Measurements from ENCODE around the gene KNTC1. TPM values are rescaled to one million over a fixed set of nuclear protein-coding genes. Genes with fewer than 3 reads are reported as not detected.
A peak's percentile ranks its signal among the peaks of the same experiment; 100 is the strongest.
"Not testable (repeated sequence)": the region's sequence is repeated elsewhere in the genome, so short reads cannot be mapped to it uniquely, and the experiment has no call there.

KNTC1 gene
- polyA plus RNA-seq, 6 donors from 2014 or later, result 2.1 to 6.3 (median 3.7) TPM; not detected in 1

DNA sequence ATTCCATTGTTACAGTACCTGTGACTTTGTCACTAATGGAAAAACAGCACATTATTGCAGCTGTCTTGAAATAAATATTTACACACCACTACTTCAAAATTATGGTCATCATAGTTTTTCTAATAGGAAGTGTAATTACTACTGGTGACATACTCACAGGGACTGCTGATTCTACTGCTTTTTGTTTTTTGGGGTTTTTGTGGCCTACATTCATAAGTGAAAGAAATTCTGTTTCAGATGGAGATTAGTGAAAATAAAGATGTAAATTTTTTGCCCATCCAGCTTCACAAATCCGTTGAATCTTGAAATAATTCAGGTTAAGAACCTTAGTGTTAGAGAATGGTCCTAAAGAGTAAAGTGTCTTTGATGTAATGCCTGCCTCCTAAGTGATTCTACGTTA is 17.5 kb downstream of the KNTC1 start:
- Mint-ChIP-seq H3K27ac (peak overlapping the region in 2 of 6 donors; percentile 15 to 74), H3K27me3 (no peaks in the 10 kb centered on the region), H3K4me3 (peak overlapping the region in 1 of 8 donors; percentile 1), H3K9me3 (no peaks in the 10 kb centered on the region), H3K4me1 (peaks cover 12 to 23% (median 19%) of the 10 kb centered on the region in 3 donors), H3K36me3 (peaks cover 0 to 5% of the 10 kb centered on the region in 2 donors)
- no peak for DNase-seq
- no peak for ATAC-seq (ENCODE audit: low read depth in 2 of 2)

DNA sequence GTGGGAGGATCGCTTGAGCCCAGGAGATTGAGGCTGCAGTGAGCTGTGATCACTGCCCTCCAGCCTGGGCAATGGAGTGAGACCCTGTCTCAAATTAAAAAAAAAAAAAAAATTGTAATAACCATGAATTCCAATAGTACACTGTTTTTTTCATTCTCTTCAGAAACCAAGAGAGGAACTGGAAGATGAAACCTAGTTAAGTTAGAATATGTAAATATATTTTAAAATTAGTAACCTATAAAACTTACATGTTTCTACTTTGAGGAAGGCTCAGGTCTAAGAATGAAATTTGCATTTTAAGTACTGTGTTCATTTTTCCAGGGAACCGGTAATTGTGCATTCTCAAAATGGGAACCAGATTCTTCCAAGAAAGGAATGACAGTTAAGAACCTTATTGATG is 18.8 kb downstream of the KNTC1 start:
- DNase-seq (no peak), ATAC-seq (ENCODE audit: low read depth in 2 of 2) (peak in 1 of 2 donors; percentile 48)
- H3K9me3 Mint-ChIP-seq, result no peaks in the 10 kb centered on the region
- H3K36me3 Mint-ChIP-seq, result peaks cover 0 to 12% of the 10 kb centered on the region in 2 donors
- peak overlapping the region in 4 of 8 donors; percentile 18 to 71 (median 66) for H3K4me3 Mint-ChIP-seq
- peak overlapping the region in 4 of 6 donors; percentile 22 to 86 (median 68) for H3K27ac Mint-ChIP-seq
- H3K27me3 Mint-ChIP-seq, result no peaks in the 10 kb centered on the region
- peaks cover 12 to 23% (median 19%) of the 10 kb centered on the region in 3 donors for H3K4me1 Mint-ChIP-seq

DNA sequence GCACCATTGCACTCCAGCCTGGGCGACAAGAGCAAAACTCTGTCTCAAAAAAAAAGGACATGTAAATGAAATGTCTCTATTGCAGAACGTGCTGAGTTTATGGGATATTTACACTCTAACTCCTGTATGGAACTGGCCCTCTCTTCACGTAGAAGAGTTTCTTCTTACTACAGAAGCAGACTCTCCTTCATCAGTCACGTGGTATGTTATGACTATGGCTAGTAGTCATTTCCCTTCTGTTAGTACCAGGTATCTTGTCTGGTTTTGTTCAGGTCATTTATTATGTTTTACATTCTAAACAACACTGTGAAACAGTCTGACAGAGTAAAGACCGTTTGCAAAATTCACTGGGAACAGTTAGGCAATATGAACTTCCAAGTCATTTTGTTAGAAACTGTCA is 20.3 kb downstream of the KNTC1 start:
- Mint-ChIP-seq H3K27me3 (no peaks in the 10 kb centered on the region), H3K36me3 (peaks cover 11 to 21% of the 10 kb centered on the region in 2 donors), H3K27ac (no peak overlapping the region), H3K4me3 (no peak overlapping the region), H3K9me3 (no peaks in the 10 kb centered on the region), H3K4me1 (peaks cover 12 to 21% (median 19%) of the 10 kb centered on the region in 3 donors)
- DNase-seq (no peak), ATAC-seq (ENCODE audit: low read depth in 2 of 2) (no peak)

DNA sequence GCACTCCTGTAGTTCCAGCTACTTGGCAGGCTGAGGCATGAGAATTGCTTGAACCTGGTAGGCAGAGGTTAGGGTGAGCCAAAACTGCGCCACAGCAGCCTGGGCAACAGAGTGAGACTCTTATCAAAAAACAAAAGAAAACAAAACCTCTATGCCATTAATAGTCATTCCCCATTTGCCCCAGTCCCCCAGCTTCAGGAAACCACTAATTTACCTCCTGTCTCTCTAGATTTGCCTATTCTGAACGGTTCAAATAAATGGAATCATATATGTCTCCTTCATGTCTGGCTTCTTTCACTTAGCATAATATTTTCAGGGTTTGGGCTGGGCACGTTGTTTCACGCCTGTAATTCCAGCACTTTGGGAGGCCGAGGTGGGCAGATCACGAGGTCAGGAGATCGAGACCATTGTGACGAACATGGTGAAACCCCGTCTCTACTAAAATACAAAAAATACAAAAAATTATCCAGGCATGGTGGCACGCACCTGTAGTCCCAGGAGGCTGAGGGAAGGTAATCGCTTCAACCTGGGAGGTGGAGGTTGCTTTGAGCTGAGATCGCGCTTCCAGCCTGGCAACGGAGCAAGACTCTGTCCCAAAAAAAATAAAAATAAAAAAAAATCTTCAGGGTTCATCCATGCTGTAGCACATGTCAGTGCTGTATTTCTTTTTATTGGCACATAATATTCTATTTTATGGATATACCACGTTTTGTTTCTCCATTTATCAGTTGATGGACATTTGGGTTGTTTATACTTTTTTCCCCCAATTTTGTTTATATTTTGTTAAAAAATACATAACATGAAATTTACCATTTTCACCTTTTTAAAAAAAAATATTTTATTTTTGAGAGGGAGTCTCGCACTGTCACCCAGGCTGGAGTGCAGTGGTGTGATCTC is 31.9 kb downstream of the KNTC1 start:
- Mint-ChIP-seq H3K4me3 (peak overlapping the region in 6 of 8 donors; percentile 18 to 79 (median 51)), H3K4me1 (peaks cover 0 to 9% (median 4%) of the 10 kb centered on the region in 3 donors), H3K27me3 (no peaks in the 10 kb centered on the region), H3K36me3 (peaks cover 6 to 8% of the 10 kb centered on the region in 2 donors), H3K9me3 (peaks cover 0 to 3% (median 0%) of the 10 kb centered on the region in 7 donors), H3K27ac (peak overlapping the region in 5 of 6 donors; percentile 18 to 92 (median 72))
- ATAC-seq (ENCODE audit: low read depth in 2 of 2) (peak; percentile 41 to 69), DNase-seq (no peak)

DNA sequence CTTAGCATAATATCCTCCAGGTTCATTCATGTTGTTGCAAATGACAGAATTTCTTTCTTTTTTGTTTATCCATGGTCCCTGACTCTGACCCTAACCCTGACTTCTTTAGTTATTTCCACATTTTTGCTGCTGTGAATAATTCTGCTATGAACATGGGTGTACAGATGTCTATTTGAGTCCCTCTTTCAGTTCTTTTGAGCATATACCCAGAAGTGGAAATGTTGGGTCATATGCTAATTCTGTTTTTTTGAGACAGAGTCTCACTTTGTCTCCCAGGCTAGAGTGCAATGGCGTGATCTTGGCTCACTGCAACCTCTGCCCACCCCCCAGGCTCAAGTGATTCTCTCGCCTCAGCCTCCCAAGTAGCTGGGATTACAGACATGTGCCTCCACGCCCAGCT is 33.1 kb downstream of the KNTC1 start:
- Mint-ChIP-seq H3K27me3 (no peaks in the 10 kb centered on the region), H3K9me3 (peaks cover 0 to 3% (median 0%) of the 10 kb centered on the region in 7 donors), H3K36me3 (peaks cover 6 to 8% of the 10 kb centered on the region in 2 donors), H3K4me1 (peaks cover 0 to 9% (median 4%) of the 10 kb centered on the region in 3 donors), H3K4me3 (peak overlapping the region in 1 of 8 donors; percentile 68), H3K27ac (peak overlapping the region in 3 of 6 donors; percentile 9 to 57 (median 14))
- DNase-seq (no peak), ATAC-seq (ENCODE audit: low read depth in 2 of 2) (no peak)

DNA sequence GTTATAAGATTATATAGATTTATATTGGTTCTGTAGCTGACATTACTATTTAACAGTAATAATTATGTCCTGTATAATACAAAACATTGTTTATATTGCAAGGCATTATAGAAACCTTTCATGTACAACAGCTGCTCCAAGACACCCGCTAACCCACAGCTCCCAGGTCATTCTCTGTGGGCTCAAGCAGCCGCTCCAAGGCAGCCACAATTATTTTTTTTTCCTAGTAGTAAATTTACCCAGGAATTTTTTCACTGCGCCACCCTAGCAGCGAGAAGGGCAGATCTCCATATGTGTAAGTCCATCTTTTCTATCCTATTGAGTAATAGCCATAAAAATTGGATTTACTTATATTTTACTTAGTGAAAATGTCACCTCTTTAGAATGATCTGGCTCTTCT is 36.3 kb downstream of the KNTC1 start:
- peaks cover 0 to 9% (median 4%) of the 10 kb centered on the region in 3 donors for H3K4me1 Mint-ChIP-seq
- peaks cover 0 to 3% (median 0%) of the 10 kb centered on the region in 7 donors for H3K9me3 Mint-ChIP-seq
- peak overlapping the region in 1 of 6 donors; percentile 79 for H3K27ac Mint-ChIP-seq
- no peaks in the 10 kb centered on the region for H3K27me3 Mint-ChIP-seq
- ATAC-seq (ENCODE audit: low read depth in 2 of 2), result no peak
- H3K36me3 Mint-ChIP-seq, result peaks cover 6 to 8% of the 10 kb centered on the region in 2 donors
- H3K4me3 Mint-ChIP-seq, result no peak overlapping the region
- DNase-seq, result no peak

DNA sequence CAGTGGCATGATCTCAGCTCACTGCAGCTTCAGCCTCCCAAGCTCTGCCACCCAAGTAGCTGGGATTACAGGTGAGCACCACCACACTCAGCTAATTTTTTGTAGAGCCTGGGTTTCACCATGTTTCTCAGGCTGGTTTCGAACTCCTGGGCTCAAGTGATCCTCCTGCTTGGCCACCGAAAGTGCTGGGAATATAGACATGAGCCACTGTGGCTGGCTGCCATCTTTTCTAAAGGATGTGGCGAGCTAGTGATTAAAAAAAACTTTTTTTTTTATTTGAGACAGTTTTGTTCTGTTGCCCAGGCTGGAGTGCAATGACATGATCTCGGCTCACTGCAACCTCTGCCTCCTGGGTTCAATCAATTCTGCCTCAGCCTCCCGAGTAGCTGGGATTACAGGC is 39.8 kb downstream of the KNTC1 start:
- H3K27ac Mint-ChIP-seq; ATAC-seq (ENCODE audit: low read depth in 2 of 2); H3K4me1 Mint-ChIP-seq; H3K36me3 Mint-ChIP-seq; H3K4me3 Mint-ChIP-seq; DNase-seq; H3K9me3 Mint-ChIP-seq; H3K27me3 Mint-ChIP-seq: not testable (repeated sequence)

DNA sequence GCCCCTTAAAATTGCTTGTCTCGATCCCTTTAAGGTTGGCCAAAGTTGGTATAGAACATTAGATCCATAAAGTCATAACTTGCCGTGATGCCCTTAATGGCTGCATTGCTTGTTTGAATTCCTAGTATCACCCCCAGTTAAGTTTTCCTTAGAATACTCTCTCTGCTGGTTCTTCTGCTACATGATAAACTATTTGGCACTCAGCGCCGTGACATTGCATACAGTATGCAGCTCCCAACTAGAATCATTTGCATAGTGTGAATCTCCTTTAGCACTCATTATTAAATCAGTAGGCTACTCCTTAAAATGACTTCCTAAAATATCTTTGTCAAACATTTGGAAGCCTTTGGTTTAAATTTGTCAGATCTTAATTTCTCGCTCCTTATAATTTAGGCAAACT is 42.2 kb downstream of the KNTC1 start:
- Mint-ChIP-seq H3K27me3 (no peaks in the 10 kb centered on the region), H3K27ac (no peak overlapping the region), H3K4me1 (no peaks in the 10 kb centered on the region), H3K9me3 (no peaks in the 10 kb centered on the region), H3K4me3 (no peak overlapping the region), H3K36me3 (peaks cover 0 to 12% of the 10 kb centered on the region in 2 donors)
- DNase-seq (no peak), ATAC-seq (ENCODE audit: low read depth in 2 of 2) (no peak)

DNA sequence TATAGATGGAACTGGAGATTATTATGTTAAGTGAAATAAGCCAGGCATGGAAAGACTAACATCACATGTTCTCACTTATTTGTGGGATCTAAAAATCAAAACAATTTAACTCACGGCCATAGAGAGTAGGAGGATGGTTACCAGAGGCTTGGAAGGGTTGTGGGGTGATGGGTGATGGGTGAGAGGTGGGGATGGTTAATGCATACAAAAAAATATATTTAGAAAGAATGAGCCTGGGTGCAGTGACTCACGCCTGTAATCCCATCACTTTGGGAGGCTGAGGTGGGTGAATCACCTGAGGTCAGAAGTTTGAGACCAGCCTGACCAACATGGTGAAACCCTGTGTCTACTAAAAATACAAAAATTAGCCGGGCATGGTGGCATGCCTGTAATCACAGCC is 43.0 kb downstream of the KNTC1 start:
- DNase-seq; H3K9me3 Mint-ChIP-seq; H3K4me3 Mint-ChIP-seq; H3K27me3 Mint-ChIP-seq; H3K27ac Mint-ChIP-seq; ATAC-seq (ENCODE audit: low read depth in 2 of 2); H3K4me1 Mint-ChIP-seq: not testable (repeated sequence)
- peaks cover 0 to 12% of the 10 kb centered on the region in 2 donors for H3K36me3 Mint-ChIP-seq

DNA sequence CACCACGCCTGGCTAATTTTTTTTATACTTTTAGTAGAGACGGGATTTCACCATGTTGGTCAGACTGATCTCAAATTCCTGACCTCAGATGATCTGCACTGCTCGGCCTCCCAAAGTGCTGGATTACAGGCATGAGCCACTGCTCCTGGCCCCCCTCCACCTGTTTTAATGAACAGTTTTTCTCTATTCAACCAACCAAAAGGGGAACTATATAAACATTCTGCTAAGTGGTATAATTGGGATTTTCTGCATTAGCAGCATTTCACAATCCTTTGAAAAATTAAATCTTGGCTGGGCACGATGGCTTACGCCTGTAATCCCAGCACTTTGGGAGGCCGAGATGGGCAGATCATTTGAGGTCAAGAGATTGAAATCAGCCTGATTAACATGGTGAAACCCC is 44.8 kb downstream of the KNTC1 start:
- no peak for ATAC-seq (ENCODE audit: low read depth in 2 of 2)
- Mint-ChIP-seq H3K4me3 (no peak overlapping the region), H3K27ac (no peak overlapping the region), H3K9me3 (no peaks in the 10 kb centered on the region), H3K4me1 (no peaks in the 10 kb centered on the region), H3K36me3 (peaks cover 6 to 19% of the 10 kb centered on the region in 2 donors), H3K27me3 (no peaks in the 10 kb centered on the region)
- DNase-seq, result no peak

DNA sequence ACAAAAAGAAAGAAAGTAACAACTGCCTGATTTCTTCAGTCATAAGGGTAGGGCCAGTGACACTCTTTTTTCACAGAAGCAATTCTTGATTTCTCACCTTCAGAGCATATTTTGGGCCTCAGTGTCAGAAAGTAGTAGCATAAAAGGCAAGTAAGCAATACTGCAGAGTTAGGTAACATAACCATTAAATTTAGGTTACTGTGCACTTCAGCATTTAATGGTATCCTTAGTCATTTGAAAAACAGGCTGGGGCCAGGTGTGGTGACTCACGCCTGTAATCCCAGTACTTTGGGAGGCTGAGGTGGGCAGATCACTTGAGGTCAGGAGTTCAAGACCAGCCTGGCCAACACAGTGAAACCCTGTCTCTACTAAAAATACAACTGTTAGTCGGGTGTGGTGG is 56.2 kb downstream of the KNTC1 start:
- H3K36me3 Mint-ChIP-seq, result peaks cover 14 to 19% of the 10 kb centered on the region in 2 donors
- not testable (repeated sequence) for H3K4me1 Mint-ChIP-seq; ATAC-seq (ENCODE audit: low read depth in 2 of 2)

DNA sequence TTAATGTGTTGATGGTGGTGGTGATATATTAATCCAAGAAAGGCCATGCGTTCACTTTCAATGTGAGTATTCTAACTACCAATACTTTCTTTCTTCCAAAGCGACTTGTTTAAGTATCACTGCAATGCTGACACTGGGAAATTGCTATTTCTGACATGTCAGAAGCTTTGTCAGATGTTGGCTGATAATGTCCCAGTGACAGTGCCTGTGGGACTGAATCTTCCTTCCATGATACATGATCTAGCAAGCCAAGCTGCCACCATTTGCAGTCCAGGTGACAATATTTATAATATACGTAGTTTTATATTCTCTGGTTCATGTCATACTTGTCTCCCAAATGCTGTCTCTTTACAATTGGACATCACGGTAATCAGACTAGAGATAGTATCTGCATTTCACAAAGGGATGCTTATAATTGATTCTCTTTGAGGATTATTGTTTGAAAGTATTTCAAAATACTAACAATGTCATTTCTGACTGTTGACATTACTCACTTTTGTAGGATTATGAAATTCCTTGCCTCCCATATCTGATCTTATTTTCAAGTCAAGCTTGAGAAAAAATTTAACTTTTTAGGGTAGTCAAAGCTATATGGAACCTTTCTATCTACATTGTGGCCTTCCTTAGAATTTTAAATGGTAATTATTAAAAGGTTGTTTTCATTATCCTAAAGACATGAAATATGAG is 57.3 kb downstream of the KNTC1 start:
- ATAC-seq (ENCODE audit: low read depth in 2 of 2) (no peak), DNase-seq (no peak)
- no peaks in the 10 kb centered on the region for H3K27me3 Mint-ChIP-seq
- no peak overlapping the region for H3K27ac Mint-ChIP-seq
- H3K4me1 Mint-ChIP-seq, result no peaks in the 10 kb centered on the region
- no peak overlapping the region for H3K4me3 Mint-ChIP-seq
- no peaks in the 10 kb centered on the region for H3K9me3 Mint-ChIP-seq
- H3K36me3 Mint-ChIP-seq, result peaks cover 14 to 17% of the 10 kb centered on the region in 2 donors

More for the DNA sequence above, 56.2 kb downstream of the KNTC1 start:
- DNase-seq, H3K27me3 Mint-ChIP-seq, H3K27ac Mint-ChIP-seq, H3K4me3 Mint-ChIP-seq, H3K9me3 Mint-ChIP-seq: not testable (repeated sequence)

DNA sequence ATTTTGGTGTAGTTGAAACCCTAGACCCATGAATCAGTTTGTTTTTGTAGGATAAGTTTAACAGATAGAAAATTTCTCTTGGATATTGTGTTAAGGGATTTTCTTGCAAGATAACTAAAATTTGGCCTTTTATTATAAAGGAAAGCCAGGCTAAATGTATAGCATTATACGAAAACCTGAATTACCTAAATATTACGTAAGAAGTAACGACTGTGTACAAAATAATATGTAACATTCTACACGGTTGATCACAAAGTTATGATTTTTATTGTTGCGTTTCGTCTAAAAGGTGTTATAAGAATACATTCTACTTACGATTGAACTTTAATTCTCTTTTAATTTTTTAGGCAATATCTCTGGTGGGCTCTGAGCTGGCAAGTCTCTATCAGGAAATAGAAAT is 63.9 kb downstream of the KNTC1 start:
- no peaks in the 10 kb centered on the region for H3K9me3 Mint-ChIP-seq
- H3K4me3 Mint-ChIP-seq, result no peak overlapping the region
- no peaks in the 10 kb centered on the region for H3K4me1 Mint-ChIP-seq
- no peak for DNase-seq
- ATAC-seq (ENCODE audit: low read depth in 2 of 2), result no peak
- H3K27ac Mint-ChIP-seq, result no peak overlapping the region
- H3K36me3 Mint-ChIP-seq, result no peaks in the 10 kb centered on the region
- no peaks in the 10 kb centered on the region for H3K27me3 Mint-ChIP-seq
